ENCODE data around the gene TBC1D9B.

TBC1D9B gene
- total RNA-seq: 151 to 176 reads per million in 2 donors

- DNase-seq: peak; percentile 62
Observed at GRCh38 chr5:179907556-179908324, at the start of gene TBC1D9B. TSS of gene TBC1D9B (minus strand) at chr5:179907897. CDS start at chr5:179907821, 76 bp downstream.

DNA sequence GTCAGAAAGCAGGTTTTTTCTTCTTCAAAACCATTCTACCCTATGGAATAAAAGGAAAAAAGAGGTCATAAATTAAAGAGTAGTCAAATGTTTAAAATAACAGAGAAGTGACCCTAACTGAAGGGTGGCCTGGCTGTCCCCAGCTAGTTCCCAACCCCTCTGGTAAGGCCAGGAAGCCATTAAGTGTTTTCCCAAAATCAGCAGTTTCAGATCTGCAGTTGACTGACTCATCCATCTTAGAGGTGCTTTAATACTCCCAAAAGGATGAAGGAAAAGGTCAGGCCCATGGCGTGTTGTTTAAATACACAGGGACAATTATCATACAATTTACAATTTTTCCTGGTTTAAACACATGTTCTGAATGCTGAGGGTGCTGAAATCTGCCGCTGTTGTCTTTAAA lies 47.9 kb upstream of the TBC1D9B start:
- DNase-seq: no peak

DNA sequence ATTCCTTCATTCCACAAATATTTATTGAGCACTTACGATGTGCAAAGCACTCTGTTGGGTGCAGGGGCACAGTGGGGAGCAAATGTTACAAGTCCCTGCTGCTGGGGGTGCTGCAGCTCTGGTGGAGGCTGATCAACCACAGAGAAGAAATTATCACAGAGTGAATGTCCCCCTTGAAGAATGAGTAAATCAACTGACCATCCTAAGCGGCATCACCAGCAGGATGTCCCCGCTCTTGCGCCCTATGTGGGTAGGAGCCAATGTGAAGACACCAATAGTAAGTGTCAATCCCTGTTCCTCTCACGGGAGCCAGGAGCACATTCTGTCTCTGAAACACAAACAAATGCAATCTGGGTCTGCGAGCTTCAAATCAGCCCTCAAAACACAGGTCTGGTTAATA lies 47.4 kb upstream of the TBC1D9B start:
- no peak for DNase-seq

DNA sequence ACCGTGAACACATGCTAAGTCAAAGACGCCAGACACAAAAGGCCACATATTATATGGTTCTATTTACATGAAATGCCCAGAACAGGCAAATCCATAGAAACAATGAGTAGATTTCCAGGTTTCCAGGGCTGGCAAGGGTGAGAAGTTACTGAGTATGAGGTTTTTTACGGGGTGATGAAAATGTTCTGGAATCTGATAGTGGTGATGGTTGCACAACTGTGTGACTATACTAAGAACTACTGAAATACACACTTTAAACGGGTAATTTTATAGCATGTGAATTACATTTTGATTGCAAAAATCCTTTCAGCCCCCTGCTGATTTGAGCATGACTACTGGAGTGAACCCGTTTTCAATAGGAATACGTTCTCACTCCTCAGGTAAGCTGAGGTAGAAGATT lies 46.7 kb upstream of the TBC1D9B start:
- DNase-seq: no peak

- DNase-seq: no peak
Observed at GRCh38 chr5:179953987-179954386, 46.3 kb upstream of the TBC1D9B start.

DNA sequence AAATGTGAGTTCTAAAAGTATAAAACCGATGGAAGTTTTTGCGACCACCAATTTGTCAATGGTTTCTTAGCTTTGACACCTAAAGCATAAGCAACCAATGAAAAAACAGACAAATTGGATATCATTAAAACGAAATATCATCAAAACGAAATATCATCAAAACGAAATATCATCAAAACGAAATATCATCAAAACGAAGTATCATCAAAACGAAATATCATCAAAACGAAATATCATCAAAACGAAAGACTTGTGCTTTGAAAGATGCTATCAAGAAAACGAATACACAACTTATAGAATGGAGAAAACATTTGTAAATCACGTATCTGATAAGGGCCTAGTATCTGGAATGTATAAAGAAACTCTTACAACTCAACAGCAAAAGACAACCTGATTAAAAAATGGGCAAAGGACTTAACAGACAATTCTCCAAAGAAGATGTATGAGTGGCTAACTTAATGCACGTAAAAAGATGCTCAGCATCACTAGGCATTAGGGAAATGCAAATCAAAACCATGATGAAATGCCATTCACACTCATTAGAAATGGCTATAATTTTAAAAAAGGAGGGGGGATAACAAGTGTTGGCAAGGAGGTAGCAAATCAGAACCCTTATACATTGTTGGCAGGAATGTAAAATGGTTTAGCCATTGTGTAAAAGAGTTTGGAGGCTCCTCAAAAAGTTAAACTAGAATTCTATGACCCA lies 29.4 kb upstream of the TBC1D9B start:
- DNase-seq: no peak

DNA sequence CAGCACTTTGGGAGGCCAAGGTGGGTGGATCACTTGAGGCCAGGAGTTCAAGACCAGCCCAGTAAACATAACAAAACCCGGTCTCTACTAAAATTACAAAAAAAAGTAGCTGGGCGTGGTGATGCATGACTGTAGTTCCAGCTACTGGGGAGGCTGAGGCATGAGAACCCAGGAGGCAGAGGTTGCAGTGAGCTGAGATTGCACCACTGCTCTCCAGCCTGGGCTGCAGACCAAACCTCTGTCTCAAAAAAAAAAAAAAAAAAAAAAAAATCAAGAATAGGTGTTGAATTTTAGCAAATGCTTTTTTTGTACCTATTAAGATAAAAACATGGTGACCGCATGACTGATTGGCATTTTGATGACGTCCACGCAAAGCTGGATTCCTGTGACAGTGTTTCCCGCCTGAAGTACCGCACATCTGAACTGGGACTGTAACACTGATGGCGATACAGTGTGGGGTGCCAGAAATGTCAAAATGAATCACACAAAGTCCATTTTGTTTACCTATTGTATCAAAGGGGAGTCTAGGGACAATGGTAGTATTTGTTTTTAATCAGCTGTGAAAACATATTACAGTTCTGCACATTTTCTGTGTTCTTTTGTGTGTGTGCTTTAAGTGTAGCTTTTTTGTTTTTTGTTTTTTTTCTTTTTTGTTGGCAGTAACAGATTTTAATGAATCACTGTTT lies 23.2 kb upstream of the TBC1D9B start:
- DNase-seq: no peak

GRCh38 chr5:179927824-179928223 lies 20.1 kb upstream of the TBC1D9B start:
- no peak for DNase-seq

DNA sequence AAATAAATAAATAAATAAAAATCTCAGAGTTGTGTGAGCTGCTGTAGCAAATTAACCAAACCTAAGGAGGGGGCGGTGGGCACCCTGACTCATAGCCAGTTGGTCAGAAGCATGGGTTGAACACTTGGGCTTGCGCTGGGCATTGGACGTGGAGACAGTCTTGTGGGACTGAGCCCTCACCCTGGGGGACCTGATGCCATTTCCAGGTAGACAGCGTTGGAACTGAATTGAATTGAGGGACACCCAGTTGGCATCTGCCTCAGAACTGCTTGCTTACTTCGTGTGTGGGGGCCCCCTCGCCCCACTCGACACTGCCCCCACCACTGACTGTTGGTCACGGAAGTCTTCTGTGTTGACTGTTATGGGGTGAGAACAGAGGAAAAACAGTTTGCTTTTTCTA lies 19.0 kb upstream of the TBC1D9B start:
- no peak for DNase-seq

- DNase-seq: no peak
Observed at GRCh38 chr5:179923436-179923835, 15.7 kb upstream of the TBC1D9B start.

GRCh38 chr5:179920175-179920574 lies 12.5 kb upstream of the TBC1D9B start:
- no peak for DNase-seq

DNA sequence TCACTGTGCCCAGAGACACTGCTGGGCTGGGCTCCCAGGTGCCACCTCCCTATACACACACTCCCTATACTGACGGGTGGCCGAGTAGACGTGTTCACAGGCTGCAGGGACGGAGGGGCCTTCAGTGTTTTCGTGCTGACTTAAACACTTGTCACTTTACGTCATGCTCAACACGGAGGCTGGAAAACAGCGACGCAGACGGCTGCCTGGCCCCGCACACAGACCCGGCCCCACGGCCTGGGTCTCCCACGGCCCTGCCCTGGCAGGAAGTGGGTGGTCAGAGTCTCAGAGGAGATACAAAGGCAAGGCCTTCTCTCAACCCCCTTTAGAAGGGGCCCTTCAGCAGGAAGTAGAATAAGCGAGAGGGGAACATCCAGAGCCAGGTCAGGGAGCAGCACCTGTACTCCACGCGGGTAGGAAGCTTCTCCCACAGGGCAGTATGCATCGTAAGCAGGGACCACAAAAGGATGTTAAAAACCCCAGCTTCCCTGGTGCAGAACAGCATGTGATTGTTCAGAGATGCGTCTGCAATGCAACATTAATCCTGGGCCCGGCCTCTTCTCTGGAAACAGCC lies 11.9 kb upstream of the TBC1D9B start:
- no peak for DNase-seq

- DNase-seq: no peak
Observed at GRCh38 chr5:179918742-179919486, 11.2 kb upstream of the TBC1D9B start.

GRCh38 chr5:179916523-179916922 lies 8.8 kb upstream of the TBC1D9B start:
- no peak for DNase-seq

DNA sequence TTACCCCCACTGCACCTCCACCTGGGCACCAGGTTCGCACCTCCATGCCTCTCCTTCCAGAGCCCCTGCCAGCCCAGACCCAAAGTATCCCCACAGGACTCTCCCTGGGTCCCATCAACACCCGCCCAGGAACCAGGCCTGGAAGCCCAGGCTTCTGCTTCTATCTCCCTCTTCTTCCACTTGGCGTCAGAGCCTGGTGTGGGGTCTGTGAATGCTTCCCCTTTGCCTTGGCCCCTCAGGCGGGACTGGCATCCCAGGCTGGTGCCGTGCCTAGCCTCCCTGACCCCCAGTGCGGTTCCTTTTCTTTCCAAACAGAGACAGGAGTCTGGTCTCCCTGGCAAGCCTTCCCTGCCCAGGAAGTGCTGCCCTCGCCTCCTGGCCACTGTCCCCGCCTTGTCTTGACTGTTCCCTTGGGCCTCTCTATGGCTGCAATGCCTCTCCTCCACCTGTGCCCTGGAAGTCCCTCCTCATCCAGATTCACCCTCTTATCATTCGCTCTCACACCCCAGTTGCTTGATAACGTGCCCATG lies 7.8 kb upstream of the TBC1D9B start:
- no peak for DNase-seq

GRCh38 chr5:179914032-179914755 lies 6.5 kb upstream of the TBC1D9B start:
- no peak for DNase-seq

DNA sequence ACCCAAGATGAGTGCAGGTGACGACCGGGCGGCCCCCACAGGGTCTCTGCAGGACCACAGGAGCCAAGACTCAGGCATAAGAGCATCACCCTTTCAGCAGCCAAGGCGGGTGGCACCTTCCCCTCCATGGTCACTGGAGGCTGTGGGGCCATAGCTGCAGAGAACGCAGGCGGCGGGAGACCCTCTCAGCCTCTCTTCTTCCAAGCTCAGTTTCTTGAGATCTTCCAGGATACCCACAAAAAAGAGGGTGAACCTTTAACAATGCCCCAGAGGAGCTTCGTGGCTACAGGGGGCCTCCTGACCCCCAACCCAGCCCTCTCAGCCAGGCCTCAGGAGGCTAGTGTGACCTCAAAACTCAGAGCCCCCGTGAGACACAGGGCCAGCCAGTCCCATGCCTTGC lies 5.8 kb upstream of the TBC1D9B start:
- DNase-seq: no peak

- DNase-seq: no peak
Observed at GRCh38 chr5:179912951-179913350, 5.3 kb upstream of the TBC1D9B start.

DNA sequence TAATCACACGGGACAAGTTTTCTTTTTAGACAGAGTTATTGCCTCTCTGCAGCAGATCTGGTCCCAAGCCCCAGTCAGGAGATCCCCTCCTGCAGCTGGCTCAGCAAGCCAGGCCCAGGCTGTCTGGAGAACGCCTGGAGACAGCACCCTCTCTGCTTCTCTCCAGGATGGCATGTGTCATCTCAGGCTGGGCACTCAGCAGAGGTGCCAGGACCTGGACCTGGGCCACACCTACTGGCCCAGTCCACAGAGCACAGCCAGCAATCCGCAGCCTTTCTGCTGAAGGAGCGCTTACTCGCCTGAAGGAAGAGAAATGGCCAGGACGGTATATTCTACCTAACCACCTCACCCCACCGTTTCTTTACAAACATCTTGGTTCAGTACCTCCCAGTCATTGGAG lies 4.7 kb upstream of the TBC1D9B start:
- DNase-seq: no peak

- no peak for DNase-seq
Observed at GRCh38 chr5:179909224-179909623, 1.5 kb upstream of the TBC1D9B start.

DNA sequence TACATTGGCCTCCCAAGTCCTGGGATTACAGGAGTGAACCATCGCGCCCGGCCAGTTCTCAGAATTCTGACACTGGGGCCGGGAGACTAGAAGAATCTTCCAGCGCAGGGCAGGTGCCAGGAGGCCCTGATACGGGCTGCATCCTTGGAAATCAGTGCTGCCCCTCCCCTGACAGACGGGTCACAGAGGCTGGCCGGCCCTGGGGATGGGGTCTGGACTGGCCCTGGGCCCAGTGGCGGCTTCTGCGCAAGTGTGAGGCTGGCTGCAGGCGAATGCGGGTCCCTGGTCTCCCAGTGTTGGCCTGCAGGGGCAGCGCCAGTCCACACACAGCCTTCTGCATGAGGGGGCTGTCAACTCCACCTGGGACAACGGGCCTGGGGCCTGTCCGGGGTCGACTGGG lies 831 bp upstream of the TBC1D9B start:
- DNase-seq: no peak

Measured in activated gamma-delta T cell (primary cell).